Choroid plexus epithelial cell (primary cell): ENCODE results near the gene CCDC171.
"Not testable (repeated sequence)": the region's sequence is repeated elsewhere in the genome, so short reads cannot be mapped to it uniquely, and the experiment has no call there.

ENCODE experiments used
- DNase-seq: peaks from one replicate; pipeline ENCODE4 v3.0.0-alpha.2; 2010; ENCODE audit warnings: low read depth
- H3K4me3 ChIP-seq: 2 replicates; pipeline ENCODE4 v1.5.1; 2011; ENCODE audit warnings: low read depth, mild to moderate bottlenecking, control low read depth, low read length, moderate library complexity
- CTCF ChIP-seq: conservative IDR thresholded peaks from 2 replicates; pipeline ENCODE4 v1.5.1; 2011; ENCODE audit warnings: low read depth, mild to moderate bottlenecking, control low read depth, inconsistent platforms, low read length, moderate library complexity

CCDC171 gene

DNA sequence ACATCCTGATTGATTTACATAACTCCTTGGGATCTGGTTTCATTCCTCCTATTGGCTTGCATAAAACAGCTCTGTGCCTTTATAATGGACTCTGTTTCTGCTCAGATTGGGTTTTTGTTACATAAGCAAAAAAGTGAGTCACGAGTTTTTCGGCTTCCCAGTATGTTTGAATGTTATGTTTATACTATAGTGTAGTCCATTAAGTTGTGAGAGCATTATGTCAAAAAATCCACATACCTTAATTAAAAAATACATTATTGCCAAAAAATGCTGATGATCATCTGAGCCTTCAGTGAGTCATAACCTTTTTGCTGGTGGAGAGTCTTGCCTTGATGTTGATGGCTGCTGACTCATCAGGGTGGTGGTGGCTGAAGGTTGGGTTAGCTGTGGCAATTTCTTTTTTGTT is 144.6 kb downstream of the CCDC171 start:
- no peak overlapping the region for H3K4me3 ChIP-seq
- no peak for TF ChIP-seq CTCF
- DNase-seq = peak; percentile 77

GRCh38 chr9:15699876-15700559 is 147.2 kb downstream of the CCDC171 start:
- not testable (repeated sequence) for H3K4me3 ChIP-seq, DNase-seq

DNA sequence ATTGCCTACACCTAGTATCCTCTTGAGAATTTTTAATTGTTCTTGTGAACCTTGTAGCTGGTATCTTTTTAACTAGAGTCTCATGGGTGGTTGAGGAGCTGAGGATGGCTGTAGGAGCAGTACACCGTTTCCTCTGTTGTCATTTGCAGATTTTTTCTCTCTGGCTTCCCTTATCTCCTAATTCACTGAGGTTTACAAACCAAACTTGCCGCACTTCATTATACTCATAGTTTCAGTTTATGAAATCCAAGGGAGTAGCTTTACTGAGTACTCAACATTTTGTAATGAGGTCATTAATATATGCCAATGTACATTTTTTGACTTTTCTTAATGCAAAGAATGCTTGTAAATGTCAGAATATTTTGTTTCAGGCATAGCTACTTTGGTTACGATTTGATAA is 154.2 kb downstream of the CCDC171 start:
- no peak for DNase-seq
- no peak overlapping the region for H3K4me3 ChIP-seq

DNA sequence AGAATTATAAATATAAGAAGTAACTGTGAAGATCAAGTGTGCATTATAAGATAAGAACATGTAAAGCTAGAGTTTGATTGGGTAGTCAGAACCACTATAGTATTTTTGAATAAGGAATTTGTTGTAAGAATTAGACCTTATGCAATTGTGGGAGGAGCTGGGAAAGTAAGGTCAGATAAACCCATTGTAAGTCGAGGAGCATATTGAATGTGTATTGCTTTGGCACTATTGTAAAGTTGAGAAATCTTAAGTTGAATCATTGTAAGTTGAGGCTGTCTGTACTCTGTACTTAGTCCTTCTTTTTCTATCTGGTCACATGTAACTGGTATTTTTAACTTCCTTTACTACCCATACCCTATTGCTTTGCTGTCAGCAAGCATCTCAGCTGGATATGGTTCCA is 158.7 kb downstream of the CCDC171 start:
- no peak overlapping the region for H3K4me3 ChIP-seq
- TF ChIP-seq CTCF = no peak
- peak; percentile 40 for DNase-seq

More for the DNA sequence above, 154.2 kb downstream of the CCDC171 start:
- no peak for TF ChIP-seq CTCF

DNA sequence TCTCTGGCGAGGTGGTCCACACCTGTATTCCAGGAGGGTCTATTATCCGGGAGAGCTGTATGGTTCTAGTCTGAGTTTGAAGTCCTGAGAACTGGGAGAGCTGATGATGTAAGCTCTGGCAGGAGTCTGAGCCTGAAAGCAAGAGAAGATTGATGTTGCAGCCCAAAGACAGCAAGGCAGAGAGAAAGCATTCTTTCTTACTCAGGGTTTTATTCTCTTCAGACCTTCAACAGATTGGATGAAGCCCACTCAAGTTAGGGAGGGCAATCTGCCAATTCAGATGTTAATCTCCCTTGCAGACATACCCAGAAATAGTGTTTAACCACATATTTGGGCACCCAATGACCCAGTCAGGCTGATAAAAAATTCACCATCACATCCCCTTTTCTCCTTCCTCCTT is 159.1 kb downstream of the CCDC171 start:
- peak; percentile 37 for DNase-seq
- no peak for TF ChIP-seq CTCF
- no peak overlapping the region for H3K4me3 ChIP-seq

DNA sequence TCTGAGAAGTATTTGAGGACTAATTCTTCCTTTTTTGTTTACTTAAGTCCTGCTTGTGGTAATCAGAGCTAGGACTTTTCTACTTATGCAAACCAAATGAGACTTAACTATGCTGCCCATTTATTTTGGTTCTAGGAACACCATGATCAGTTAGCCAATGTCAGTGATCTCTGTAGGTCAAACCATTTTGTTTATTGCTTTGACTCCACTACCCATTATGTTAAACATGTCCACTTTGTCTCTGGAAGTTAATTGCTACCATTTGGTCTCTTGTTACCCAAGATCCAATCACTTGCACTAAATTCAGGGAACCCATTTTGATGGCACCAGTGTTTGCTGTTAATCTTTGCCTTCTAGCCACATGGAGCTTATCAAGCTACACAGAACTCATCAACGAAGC is 161.9 kb downstream of the CCDC171 start:
- TF ChIP-seq CTCF = no peak

DNA sequence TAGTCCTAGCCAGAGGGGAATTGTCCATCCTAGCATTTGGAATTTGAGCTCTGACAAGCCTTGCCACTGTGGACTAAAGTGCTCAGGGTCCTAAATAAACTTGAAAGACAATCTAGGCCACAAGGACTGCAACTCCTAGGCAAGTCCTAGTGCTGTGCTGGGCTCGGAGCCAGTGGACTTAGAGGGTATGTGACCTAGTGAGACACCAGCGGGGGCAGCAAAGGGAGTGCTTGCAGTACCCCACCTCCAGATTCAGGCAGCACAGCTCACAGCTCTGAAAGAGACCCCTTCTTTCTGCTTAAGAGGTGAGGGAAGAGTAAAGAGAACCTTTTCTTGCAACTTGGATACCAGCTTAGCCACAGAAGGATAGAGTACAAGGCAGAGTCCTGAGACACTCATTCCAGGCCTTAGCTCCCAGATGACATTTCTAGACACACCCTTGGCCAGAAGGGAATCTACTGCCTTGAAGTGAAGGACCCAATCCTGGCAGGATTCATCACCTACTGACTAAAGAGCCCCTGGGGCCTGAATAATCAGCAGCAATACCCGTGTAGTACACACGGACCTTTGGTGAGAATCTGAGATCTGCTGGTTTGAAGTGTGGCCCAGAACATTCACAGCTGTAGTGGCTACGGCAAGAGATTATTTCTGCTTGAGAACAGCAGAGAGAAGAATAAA is 164.6 kb downstream of the CCDC171 start:
- no peak for TF ChIP-seq CTCF
- DNase-seq = no peak
- H3K4me3 ChIP-seq = no peak overlapping the region

More for the DNA sequence above, 161.9 kb downstream of the CCDC171 start:
- H3K4me3 ChIP-seq = no peak overlapping the region
- DNase-seq = no peak
